HCT116 (cell line): ENCODE data around the gene NOTUM. TPM values are rescaled to one million over a fixed set of nuclear protein-coding genes. Genes with fewer than 3 reads are reported as not detected.

Source experiments
- ATAC-seq: fragments of 200-7000 bp; cut with Tn5 transposase; 2 replicates; pipeline ENCODE4 v1.9.1; 2020; ENCODE audit warnings: mild to moderate bottlenecking, moderate library complexity
- BruUV-seq: library from RNA; stranded (reverse); fragments of 400-500 nt; replicated peaks from 2 replicates; lab custom pipeline; 2021; lab: Mats Ljungman, UMichigan
- CTCF ChIA-PET: fragments of 300-600 bp; sonication (Branson Sonifier 250); formaldehyde crosslinking; loops from one replicate; lab custom pipeline; 2021; ENCODE audit warnings: antibody characterized with exemption; lab: Charles Lee
- POLR2A ChIA-PET: fragments of 300-600, 350-600 bp; sonication (Branson Sonifier 250); formaldehyde crosslinking; loops from one replicate; lab custom pipeline; 2021; ENCODE audit warnings: antibody characterized with exemption; lab: Charles Lee
- RAD21 ChIA-PET, 2 experiments: fragments of 300-600 bp; sonication (Branson Sonifier 250); formaldehyde crosslinking; loops; one replicate each; lab custom pipeline; 2023; ENCODE audit warnings: low total read pairs in 2 of 2; ENCODE audit not compliant: uncharacterized antibody in 2 of 2, unreplicated experiment in 2 of 2, low non-redundant PET in 1 of 2; lab: Charles Lee
- DNase-seq: peaks from one replicate; pipeline ENCODE4 v3.0.0-alpha.2; 2010; ENCODE audit warnings: low read depth, low spot score
- H2AFZ ChIP-seq: fragments of 200-600 bp; shearing (Covaris generic), sonication (generic); 2 replicates; pipeline ENCODE4 v1.6.1; 2017; ENCODE audit warnings: low read depth, mixed run types, mixed read lengths, antibody characterized with exemption, low read length; ENCODE audit not compliant: poor library complexity, severe bottlenecking
- H3K27ac ChIP-seq: 2 replicates; pipeline ENCODE4 v1.5.1; 2012; ENCODE audit warnings: low read depth, low read length
- H3K27me3 ChIP-seq: fragments of 200-600 bp; sonication (generic); 2 replicates; pipeline ENCODE4 v1.6.1; 2016; ENCODE audit warnings: mixed run types, low read length, mixed read lengths; ENCODE audit not compliant: insufficient read depth
- H3K36me3 ChIP-seq, 2 experiments: fragments of 200-500 bp in 1 of 2; fragments of 200-600 bp in 1 of 2; sonication (Bioruptor generic) in 1 of 2; sonication (generic) in 1 of 2; 2 replicates each; pipeline versions ENCODE4 v1.5.1 to v1.6.1; 2014 to 2016; ENCODE audit warnings: low read length in 2 of 2, inconsistent platforms in 1 of 2, mixed read lengths in 1 of 2, mixed run types in 1 of 2; ENCODE audit not compliant: insufficient read depth in 2 of 2, control insufficient read depth in 1 of 2
- H3K4me1 ChIP-seq, 2 experiments: fragments of 200-600 bp in 1 of 2; sonication (generic) in 1 of 2; 2 replicates each; pipeline versions ENCODE4 v1.5.1 to v1.6.1; 2012 to 2017; ENCODE audit warnings: low read length in 2 of 2, inconsistent platforms in 1 of 2, mild to moderate bottlenecking in 1 of 2, mixed read lengths in 1 of 2, mixed run types in 1 of 2, moderate library complexity in 1 of 2; ENCODE audit not compliant: insufficient read depth in 2 of 2, control insufficient read depth in 1 of 2
- H3K4me2 ChIP-seq: fragments of 200-600 bp; sonication (generic); 2 replicates; pipeline ENCODE4 v1.6.1; 2017; ENCODE audit warnings: mixed run types, low read length, mixed read lengths
- H3K4me3 ChIP-seq, 2 experiments: fragments of 200-600 bp in 1 of 2; sonication (generic) in 1 of 2; replicated peaks in 1 of 2; 2 replicates each; pipeline ENCODE4 v1.5.1; 2011 to 2016; ENCODE audit warnings: low read length in 2 of 2, control low read depth in 1 of 2, low read depth in 1 of 2, mild to moderate bottlenecking in 1 of 2, mixed read lengths in 1 of 2, mixed run types in 1 of 2
- H3K79me2 ChIP-seq: fragments of 200-600 bp; sonication (generic); 2 replicates; pipeline ENCODE4 v1.6.1; 2017; ENCODE audit warnings: mild to moderate bottlenecking, mixed run types, low read length, moderate library complexity, mixed read lengths; ENCODE audit not compliant: insufficient read depth
- H3K9ac ChIP-seq: fragments of 200-600 bp; sonication (generic); 2 replicates; pipeline ENCODE4 v1.6.1; 2016; ENCODE audit warnings: low read length, mixed read lengths
- H3K9me2 ChIP-seq: fragments of 200-600 bp; sonication (generic), shearing (Covaris generic); 2 replicates; pipeline ENCODE4 v1.6.1; 2017; ENCODE audit warnings: mixed run types, mild to moderate bottlenecking, moderate library complexity; ENCODE audit not compliant: insufficient read depth
- H3K9me3 ChIP-seq, 2 experiments: fragments of 200-500 bp in 1 of 2; fragments of 200-600 bp in 1 of 2; sonication (Bioruptor generic) in 1 of 2; sonication (generic) in 1 of 2; 2 replicates each; pipeline ENCODE4 v1.6.1; 2014 to 2017; ENCODE audit warnings: low read length in 2 of 2, mixed read lengths in 2 of 2, inconsistent platforms in 1 of 2, low read depth in 1 of 2, mild to moderate bottlenecking in 1 of 2, mixed run types in 1 of 2, moderate library complexity in 1 of 2; ENCODE audit not compliant: control insufficient read depth in 1 of 2, insufficient read depth in 1 of 2
- H4K20me1 ChIP-seq: fragments of 200-600 bp; sonication (generic), shearing (Covaris generic); 2 replicates; pipeline ENCODE4 v1.6.1; 2017; ENCODE audit warnings: mixed run types, mild to moderate bottlenecking, moderate library complexity; ENCODE audit not compliant: insufficient read depth
- CTCF ChIP-seq, 3 experiments: fragments of 200-600 bp in 1 of 3; sonication (generic) in 1 of 3; IDR thresholded peaks in 2 of 3; conservative IDR thresholded peaks in 1 of 3; 2 replicates each; pipeline ENCODE4 v1.5.1; 2012 to 2017; ENCODE audit warnings: low read depth in 2 of 3, low read length in 2 of 3, antibody characterized with exemption in 1 of 3, borderline replicate concordance in 1 of 3, control low read depth in 1 of 3, mild to moderate bottlenecking in 1 of 3, mixed read lengths in 1 of 3, mixed run types in 1 of 3, moderate library complexity in 1 of 3; ENCODE audit not compliant: insufficient read depth in 1 of 3
- YY1 ChIP-seq: IDR thresholded peaks from 2 replicates; pipeline ENCODE4 v1.6.1; 2011; ENCODE audit warnings: low read length, low read depth, moderate library complexity, mild to moderate bottlenecking; ENCODE audit not compliant: insufficient replicate concordance; ENCODE audit errors: extremely low read depth
- intact Hi-C: fragments of 100-400 bp; cut with micrococcal nuclease; formaldehyde crosslinking; loops from 2 replicates; pipeline ENCODE4 v1.10.0; 2022
- total RNA-seq: library from RNA; stranded (reverse); gene quantifications from one replicate; pipeline ENCODE4 v1.2.1, GENCODE V29; 2021; ENCODE audit not compliant: unreplicated experiment

The NOTUM gene
- total RNA-seq, 1 experiment from 2014 or later: 12.5 TPM

DNA sequence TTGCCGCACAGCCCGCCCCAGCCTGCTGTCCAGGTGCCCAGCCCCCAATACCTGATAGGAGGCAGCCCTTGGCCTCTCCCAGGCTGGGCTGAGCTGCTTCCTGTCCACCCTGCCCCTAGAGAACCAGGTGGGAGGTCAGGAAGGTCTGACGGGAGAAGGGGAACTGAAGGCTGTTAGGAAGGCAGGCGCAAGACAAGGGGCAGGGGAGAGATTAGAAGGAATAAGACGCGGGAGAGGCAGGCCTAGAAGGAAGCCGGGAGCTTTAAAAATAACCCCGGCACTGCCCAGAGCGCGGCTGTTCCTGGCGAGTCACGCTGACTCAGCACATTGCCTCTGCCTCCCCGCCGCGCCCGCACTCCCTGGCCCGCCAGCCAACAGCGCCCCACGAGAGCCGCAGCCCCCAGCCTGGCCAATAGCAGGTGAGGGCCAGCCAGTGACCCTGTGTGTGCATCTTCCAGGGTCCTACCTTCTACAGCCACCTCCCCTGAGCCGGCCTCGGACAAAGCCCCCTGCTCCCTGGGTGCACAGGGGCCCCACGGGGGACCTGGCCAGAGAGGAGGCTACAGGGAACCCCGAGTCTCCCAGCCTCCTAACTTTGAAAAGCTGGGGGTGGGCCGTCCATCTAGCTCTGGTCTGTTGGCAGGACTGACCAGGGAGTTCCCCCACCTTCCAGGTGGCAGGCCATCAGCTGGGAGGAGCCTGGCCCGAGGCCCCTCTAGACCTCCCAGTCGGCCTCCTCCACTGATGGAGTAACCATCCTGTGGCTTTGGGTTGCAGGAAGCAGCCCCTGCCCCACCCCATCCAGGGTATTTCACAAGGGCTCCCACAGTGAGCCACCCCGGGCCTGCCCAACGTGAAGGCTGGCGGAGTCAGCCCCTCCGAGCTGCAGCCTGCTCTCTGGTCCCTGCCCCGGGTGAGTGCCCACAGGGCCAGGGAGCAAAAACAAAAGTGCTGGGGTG lies 37.4 kb downstream of the NOTUM start:
- peak overlapping the region; percentile 25 to 36 for H3K4me3 ChIP-seq
- POLR2A ChIA-PET: interaction anchor here (1.1 kb wide), 1 partner anchor 45 kb away, joined by 3 read pairs; no protein-coding TSS in a partner anchor
- CTCF ChIA-PET: interaction anchor here (1.0 to 1.8 kb wide), 2 partner anchors 11 to 54 kb away, joined by 3 to 4 read pairs; no protein-coding TSS in a partner anchor
- H3K9me3 ChIP-seq: no peaks in the 10 kb centered on the region
- H2AFZ ChIP-seq: no peak overlapping the region
- ATAC-seq: peak; percentile 26
- TF ChIP-seq CTCF (IDR thresholded peaks at IDR 0.05 in 2 of 3, conservative IDR thresholded peaks at IDR 0.05 in 1 of 3; ENCODE audit: borderline replicate concordance in 1 of 3, insufficient read depth in 1 of 3, low read depth in 2 of 3, low read length in 2 of 3) (peak in 2 of 3 experiments; percentile 11 to 32; a peak in 3 of 6 replicates), YY1 (no peak)
- H3K9me2 ChIP-seq: no peaks in the 10 kb centered on the region
- peaks cover 30 to 56% of the 10 kb centered on the region in 2 experiments for H3K4me1 ChIP-seq
- intact Hi-C loops: no loop called here
- H3K4me2 ChIP-seq: peak overlapping the region; percentile 80
- peak overlapping the region; percentile 65 for H3K9ac ChIP-seq
- peaks cover 15 to 36% of the 10 kb centered on the region in 2 experiments; a peak in 3 of 4 replicates for H3K36me3 ChIP-seq
- H3K79me2 ChIP-seq: peaks cover 91% of the 10 kb centered on the region
- DNase-seq: peak; percentile 21
- H3K27me3 ChIP-seq: no peaks in the 10 kb centered on the region
- peak overlapping the region; percentile 80 for H3K27ac ChIP-seq
- RAD21 ChIA-PET: interaction anchor here in 1 of 2 experiments (0.6 kb wide), 2 partner anchors 45 to 99 kb away, joined by 5 to 6 read pairs; partner anchors contain the start of gene LRRC45
- BruUV-seq: no TSS peak
- H4K20me1 ChIP-seq: no peaks in the 10 kb centered on the region
